ENCODE results near the gene TRIM34. TPM values are rescaled to one million over a fixed set of nuclear protein-coding genes. Genes with fewer than 3 reads are reported as not detected.

TRIM34 gene
- total and polyA plus RNA-seq, 2 of the 8 experiments (the other 6 are each of a cell fraction or from before 2014, with no cell fraction given), result 0.76 to 5.8 TPM

Other genes with a start within 250 kb of the TRIM34 start
- gene OR51M1, start 241.2 kb upstream of the TRIM34 start, total RNA-seq (2021; fragmentation: NEBNext Ultra II Directional; extraction: Animal tissue kit (Norgen Biotek cat#: 25700)), result not detected in 2 replicates
- 0.08 TPM in 1 of 2 replicates, not detected in the other for gene OR51M1, start 241.2 kb upstream of the TRIM34 start, polyA plus RNA-seq (2011; rRNA removed)
- not detected in 2 replicates for gene OR51Q1, start 202.9 kb upstream of the TRIM34 start, total RNA-seq (2021; fragmentation: NEBNext Ultra II Directional; extraction: Animal tissue kit (Norgen Biotek cat#: 25700))
- 0.08 and 0.13 TPM in 2 replicates for gene OR51Q1, start 202.9 kb upstream of the TRIM34 start, polyA plus RNA-seq (2011; rRNA removed)
- gene OR51I1, start 183.5 kb upstream of the TRIM34 start, total RNA-seq (2021; fragmentation: NEBNext Ultra II Directional; extraction: Animal tissue kit (Norgen Biotek cat#: 25700)), result not detected in 2 replicates
- gene OR51I1, start 183.5 kb upstream of the TRIM34 start, polyA plus RNA-seq (2011; rRNA removed), result not detected in 2 replicates
- not detected in 2 replicates for gene OR51I2, start 175.7 kb upstream of the TRIM34 start, total RNA-seq (2021; fragmentation: NEBNext Ultra II Directional; extraction: Animal tissue kit (Norgen Biotek cat#: 25700))
- not detected in 2 replicates for gene OR51I2, start 175.7 kb upstream of the TRIM34 start, polyA plus RNA-seq (2011; rRNA removed)
- gene OR52D1, start 136.3 kb upstream of the TRIM34 start, total RNA-seq (2021; fragmentation: NEBNext Ultra II Directional; extraction: Animal tissue kit (Norgen Biotek cat#: 25700)), result not detected in 2 replicates
- gene OR52D1, start 136.3 kb upstream of the TRIM34 start, polyA plus RNA-seq (2011; rRNA removed), result not detected in 2 replicates
- not detected in 2 replicates for gene UBQLN3, start 115.0 kb upstream of the TRIM34 start, total RNA-seq (2021; fragmentation: NEBNext Ultra II Directional; extraction: Animal tissue kit (Norgen Biotek cat#: 25700))
- gene UBQLN3, start 115.0 kb upstream of the TRIM34 start, polyA plus RNA-seq (2011; rRNA removed), result not detected in 2 replicates
- gene UBQLNL, start 108.3 kb upstream of the TRIM34 start, total RNA-seq (2021; fragmentation: NEBNext Ultra II Directional; extraction: Animal tissue kit (Norgen Biotek cat#: 25700)), result not detected in 2 replicates
- gene UBQLNL, start 108.3 kb upstream of the TRIM34 start, polyA plus RNA-seq (2011; rRNA removed), result 0.22 and 0.35 TPM in 2 replicates
- not detected in 2 replicates for gene OR52H1, start 76.5 kb upstream of the TRIM34 start, total RNA-seq (2021; fragmentation: NEBNext Ultra II Directional; extraction: Animal tissue kit (Norgen Biotek cat#: 25700))
- 0.09 TPM in 2 replicates for gene OR52H1, start 76.5 kb upstream of the TRIM34 start, polyA plus RNA-seq (2011; rRNA removed)
- not detected in 2 replicates for gene OR52B6, start 44.1 kb upstream of the TRIM34 start, total RNA-seq (2021; fragmentation: NEBNext Ultra II Directional; extraction: Animal tissue kit (Norgen Biotek cat#: 25700))
- gene OR52B6, start 44.1 kb upstream of the TRIM34 start, polyA plus RNA-seq (2011; rRNA removed), result not detected in 2 replicates
- 20.6 and 21.6 TPM in 2 replicates for gene TRIM6, start 28.4 kb upstream of the TRIM34 start, total RNA-seq (2021; fragmentation: NEBNext Ultra II Directional; extraction: Animal tissue kit (Norgen Biotek cat#: 25700))
- 21.8 and 23.3 TPM in 2 replicates for gene TRIM6, start 28.4 kb upstream of the TRIM34 start, polyA plus RNA-seq (2011; rRNA removed)
- 33.3 and 35.5 TPM in 2 replicates for gene TRIM5, start 60.1 kb downstream of the TRIM34 start, total RNA-seq (2021; fragmentation: NEBNext Ultra II Directional; extraction: Animal tissue kit (Norgen Biotek cat#: 25700))
- gene TRIM5, start 60.1 kb downstream of the TRIM34 start, polyA plus RNA-seq (2011; rRNA removed), result 14.5 and 23.5 TPM in 2 replicates
- 56.0 and 57.4 TPM in 2 replicates for gene TRIM22, start 64.8 kb downstream of the TRIM34 start, total RNA-seq (2021; fragmentation: NEBNext Ultra II Directional; extraction: Animal tissue kit (Norgen Biotek cat#: 25700))
- gene TRIM22, start 64.8 kb downstream of the TRIM34 start, polyA plus RNA-seq (2011; rRNA removed), result 42.9 and 82.7 TPM in 2 replicates
- not detected in 2 replicates for gene OR56B1, start 111.4 kb downstream of the TRIM34 start, total RNA-seq (2021; fragmentation: NEBNext Ultra II Directional; extraction: Animal tissue kit (Norgen Biotek cat#: 25700))
- gene OR56B1, start 111.4 kb downstream of the TRIM34 start, polyA plus RNA-seq (2011; rRNA removed), result 0.08 and 0.20 TPM in 2 replicates
- not detected in 2 replicates for gene OR52N4, start 129.2 kb downstream of the TRIM34 start, total RNA-seq (2021; fragmentation: NEBNext Ultra II Directional; extraction: Animal tissue kit (Norgen Biotek cat#: 25700))
- 3.5 and 3.7 TPM in 2 replicates for gene OR52N4, start 129.2 kb downstream of the TRIM34 start, polyA plus RNA-seq (2011; rRNA removed)
- not detected in 2 replicates for gene OR52N5, start 158.4 kb downstream of the TRIM34 start, total RNA-seq (2021; fragmentation: NEBNext Ultra II Directional; extraction: Animal tissue kit (Norgen Biotek cat#: 25700))
- 0.06 and 0.12 TPM in 2 replicates for gene OR52N5, start 158.4 kb downstream of the TRIM34 start, polyA plus RNA-seq (2011; rRNA removed)
- not detected in 2 replicates for gene OR52N1, start 166.3 kb downstream of the TRIM34 start, total RNA-seq (2021; fragmentation: NEBNext Ultra II Directional; extraction: Animal tissue kit (Norgen Biotek cat#: 25700))
- gene OR52N1, start 166.3 kb downstream of the TRIM34 start, polyA plus RNA-seq (2011; rRNA removed), result 0.09 TPM in 1 of 2 replicates, not detected in the other
- gene OR52N2, start 183.9 kb downstream of the TRIM34 start, total RNA-seq (2021; fragmentation: NEBNext Ultra II Directional; extraction: Animal tissue kit (Norgen Biotek cat#: 25700)), result 0.33 and 0.39 TPM in 2 replicates
- 3.8 and 4.8 TPM in 2 replicates for gene OR52N2, start 183.9 kb downstream of the TRIM34 start, polyA plus RNA-seq (2011; rRNA removed)
- not detected in 2 replicates for gene OR52E6, start 216.9 kb downstream of the TRIM34 start, total RNA-seq (2021; fragmentation: NEBNext Ultra II Directional; extraction: Animal tissue kit (Norgen Biotek cat#: 25700))
- gene OR52E6, start 216.9 kb downstream of the TRIM34 start, polyA plus RNA-seq (2011; rRNA removed), result 0.14 TPM in 1 of 2 replicates, not detected in the other
- gene OR52E8, start 232.7 kb downstream of the TRIM34 start, total RNA-seq (2021; fragmentation: NEBNext Ultra II Directional; extraction: Animal tissue kit (Norgen Biotek cat#: 25700)), result not detected in 2 replicates
- gene OR52E8, start 232.7 kb downstream of the TRIM34 start, polyA plus RNA-seq (2011; rRNA removed), result not detected in 2 replicates